Activated CD8-positive, alpha-beta memory T cell treated with anti-CD3 and anti-CD28 coated beads for 4 hours (primary cell): ENCODE measurements around the gene MTA1.

Source experiments
- DNase-seq, 2 donors: peaks; one replicate each; pipeline ENCODE4 v3.0.0-alpha.2; 2020; ENCODE audit warnings: low read depth in 2 of 2

Gene MTA1

GRCh38 chr14:105445901-105446845 lies 26.5 kb downstream of the MTA1 start:
- no peak for DNase-seq

- no peak for DNase-seq
These were observed 27.3 kb downstream of the MTA1 start for GRCh38 chr14:105446971-105447370.

- DNase-seq: no peak
These were observed 28.3 kb downstream of the MTA1 start for GRCh38 chr14:105447651-105448640.

- DNase-seq: peak; percentile 24 to 35
These were observed 29.1 kb downstream of the MTA1 start for GRCh38 chr14:105448706-105449111.

GRCh38 chr14:105449276-105450122 lies 29.9 kb downstream of the MTA1 start:
- no peak for DNase-seq

GRCh38 chr14:105450123-105450505 lies 30.5 kb downstream of the MTA1 start:
- DNase-seq: no peak

GRCh38 chr14:105450864-105451720 lies 31.5 kb downstream of the MTA1 start:
- DNase-seq: no peak

GRCh38 chr14:105452963-105453362 lies 33.3 kb downstream of the MTA1 start:
- no peak for DNase-seq

GRCh38 chr14:105453847-105454246 lies 34.2 kb downstream of the MTA1 start:
- DNase-seq: no peak

- no peak for DNase-seq
These were observed 35.5 kb downstream of the MTA1 start for GRCh38 chr14:105455086-105455640.

GRCh38 chr14:105455766-105456660 lies 36.4 kb downstream of the MTA1 start:
- no peak for DNase-seq

- DNase-seq: no peak
These were observed 37.4 kb downstream of the MTA1 start for GRCh38 chr14:105456736-105457617.

GRCh38 chr14:105458010-105458409 lies 38.4 kb downstream of the MTA1 start:
- DNase-seq: no peak

- DNase-seq: no peak
These were observed 38.9 kb downstream of the MTA1 start for GRCh38 chr14:105458571-105458970.

GRCh38 chr14:105460116-105460515 lies 40.5 kb downstream of the MTA1 start:
- no peak for DNase-seq

- no peak for DNase-seq
These were observed 41.0 kb downstream of the MTA1 start for GRCh38 chr14:105460616-105461015.

- no peak for DNase-seq
These were observed 42.3 kb downstream of the MTA1 start for GRCh38 chr14:105461903-105462302.

GRCh38 chr14:105464501-105464900 lies 44.9 kb downstream of the MTA1 start:
- no peak for DNase-seq
